HUES48 (cell line): ENCODE data around the gene RABGAP1L.
"Not testable (repeated sequence)": the region's sequence is repeated elsewhere in the genome, so short reads cannot be mapped to it uniquely, and the experiment has no call there.

Source experiments
- H3K27ac ChIP-seq: one replicate; pipeline ENCODE4 v1.7.0; 2013; ENCODE audit warnings: low read depth, low read length, inconsistent platforms
- H3K27me3 ChIP-seq: 2 replicates; pipeline ENCODE4 v1.6.1; 2013; ENCODE audit warnings: mild to moderate bottlenecking, low read length; ENCODE audit not compliant: control insufficient read depth, insufficient read depth
- H3K36me3 ChIP-seq: 2 replicates; pipeline ENCODE4 v1.6.1; 2013; ENCODE audit warnings: low read length; ENCODE audit not compliant: control insufficient read depth, insufficient read depth
- H3K4me1 ChIP-seq: 2 replicates; pipeline ENCODE4 v1.6.1; 2013; ENCODE audit warnings: mild to moderate bottlenecking, low read length; ENCODE audit not compliant: control insufficient read depth, insufficient read depth
- H3K4me3 ChIP-seq: 2 replicates; pipeline ENCODE4 v1.5.1; 2013; ENCODE audit warnings: mild to moderate bottlenecking, low read depth, low read length
- H3K9ac ChIP-seq: 2 replicates; pipeline ENCODE4 v1.6.1; 2013; ENCODE audit warnings: mild to moderate bottlenecking, low read depth, low read length, moderate library complexity
- H3K9me3 ChIP-seq: 2 replicates; pipeline ENCODE4 v1.6.1; 2013; ENCODE audit warnings: low read length; ENCODE audit not compliant: control insufficient read depth, insufficient read depth

RABGAP1L gene

GRCh38 chr1:174409801-174410200 lies 250.5 kb downstream of the RABGAP1L start:
- H3K27ac ChIP-seq, H3K4me1 ChIP-seq, H3K36me3 ChIP-seq, H3K9me3 ChIP-seq, H3K4me3 ChIP-seq, H3K27me3 ChIP-seq, H3K9ac ChIP-seq: not testable (repeated sequence)

- Histone ChIP-seq H3K4me3 (no peak overlapping the region), H3K9me3 (no peaks in the 10 kb centered on the region), H3K27ac (no peak overlapping the region), H3K36me3 (no peaks in the 10 kb centered on the region), H3K27me3 (no peaks in the 10 kb centered on the region), H3K4me1 (no peaks in the 10 kb centered on the region), H3K9ac (no peak overlapping the region)
Observed at GRCh38 chr1:174413632-174414031, 254.3 kb downstream of the RABGAP1L start.

- Histone ChIP-seq H3K27me3 (no peaks in the 10 kb centered on the region), H3K36me3 (no peaks in the 10 kb centered on the region), H3K9me3 (no peaks in the 10 kb centered on the region), H3K4me3 (no peak overlapping the region), H3K4me1 (no peaks in the 10 kb centered on the region), H3K27ac (no peak overlapping the region), H3K9ac (no peak overlapping the region)
Observed at GRCh38 chr1:174414203-174414602, 254.9 kb downstream of the RABGAP1L start.

- Histone ChIP-seq H3K9me3 (no peaks in the 10 kb centered on the region), H3K27ac (no peak overlapping the region), H3K36me3 (no peaks in the 10 kb centered on the region), H3K27me3 (no peaks in the 10 kb centered on the region), H3K9ac (no peak overlapping the region), H3K4me1 (no peaks in the 10 kb centered on the region), H3K4me3 (no peak overlapping the region)
Observed at GRCh38 chr1:174415506-174415905, 256.2 kb downstream of the RABGAP1L start.

- Histone ChIP-seq H3K9ac (no peak overlapping the region), H3K9me3 (no peaks in the 10 kb centered on the region), H3K4me3 (no peak overlapping the region), H3K4me1 (no peaks in the 10 kb centered on the region), H3K27ac (no peak overlapping the region), H3K36me3 (no peaks in the 10 kb centered on the region), H3K27me3 (no peaks in the 10 kb centered on the region)
Observed at GRCh38 chr1:174417921-174418320, 258.6 kb downstream of the RABGAP1L start.

- Histone ChIP-seq H3K4me1 (no peaks in the 10 kb centered on the region), H3K27ac (no peak overlapping the region), H3K9ac (no peak overlapping the region), H3K36me3 (no peaks in the 10 kb centered on the region), H3K9me3 (no peaks in the 10 kb centered on the region), H3K4me3 (no peak overlapping the region), H3K27me3 (no peaks in the 10 kb centered on the region)
Observed at GRCh38 chr1:174425121-174425520, 265.8 kb downstream of the RABGAP1L start.

- H3K9ac ChIP-seq = no peak overlapping the region
- H3K9me3 ChIP-seq = no peaks in the 10 kb centered on the region
- no peak overlapping the region for H3K4me3 ChIP-seq
- no peaks in the 10 kb centered on the region for H3K36me3 ChIP-seq
- H3K27ac ChIP-seq = no peak overlapping the region
- H3K27me3 ChIP-seq = no peaks in the 10 kb centered on the region
- H3K4me1 ChIP-seq = no peaks in the 10 kb centered on the region
Observed at GRCh38 chr1:174426153-174426552, 266.8 kb downstream of the RABGAP1L start.

- Histone ChIP-seq H3K4me1 (no peaks in the 10 kb centered on the region), H3K27ac (no peak overlapping the region), H3K27me3 (no peaks in the 10 kb centered on the region), H3K36me3 (no peaks in the 10 kb centered on the region), H3K4me3 (no peak overlapping the region), H3K9me3 (no peaks in the 10 kb centered on the region), H3K9ac (no peak overlapping the region)
Observed at GRCh38 chr1:174428033-174428432, 268.7 kb downstream of the RABGAP1L start.

GRCh38 chr1:174428739-174429138 lies 269.4 kb downstream of the RABGAP1L start:
- no peaks in the 10 kb centered on the region for H3K4me1 ChIP-seq
- no peaks in the 10 kb centered on the region for H3K27me3 ChIP-seq
- H3K9ac ChIP-seq = no peak overlapping the region
- no peak overlapping the region for H3K4me3 ChIP-seq
- no peak overlapping the region for H3K27ac ChIP-seq
- no peaks in the 10 kb centered on the region for H3K9me3 ChIP-seq
- no peaks in the 10 kb centered on the region for H3K36me3 ChIP-seq

- no peak overlapping the region for H3K4me3 ChIP-seq
- no peaks in the 10 kb centered on the region for H3K9me3 ChIP-seq
- H3K4me1 ChIP-seq = no peaks in the 10 kb centered on the region
- no peak overlapping the region for H3K9ac ChIP-seq
- no peak overlapping the region for H3K27ac ChIP-seq
- H3K36me3 ChIP-seq = no peaks in the 10 kb centered on the region
- H3K27me3 ChIP-seq = no peaks in the 10 kb centered on the region
Observed at GRCh38 chr1:174433451-174433850, 274.1 kb downstream of the RABGAP1L start.

- no peaks in the 10 kb centered on the region for H3K27me3 ChIP-seq
- no peaks in the 10 kb centered on the region for H3K36me3 ChIP-seq
- no peak overlapping the region for H3K4me3 ChIP-seq
- H3K4me1 ChIP-seq = peaks cover 12% of the 10 kb centered on the region; the same call in 1 of the 2 replicates
- H3K27ac ChIP-seq = no peak overlapping the region
- H3K9me3 ChIP-seq = no peaks in the 10 kb centered on the region
- H3K9ac ChIP-seq = no peak overlapping the region
Observed at GRCh38 chr1:174445351-174445750, 286.0 kb downstream of the RABGAP1L start.

GRCh38 chr1:174445817-174446216 lies 286.5 kb downstream of the RABGAP1L start:
- Histone ChIP-seq H3K9me3 (no peaks in the 10 kb centered on the region), H3K4me1 (peaks cover 14% of the 10 kb centered on the region; the same call in 1 of the 2 replicates), H3K27ac (no peak overlapping the region), H3K9ac (no peak overlapping the region), H3K27me3 (no peaks in the 10 kb centered on the region), H3K36me3 (no peaks in the 10 kb centered on the region), H3K4me3 (no peak overlapping the region)
